CD4-positive, alpha-beta T cell treated with Interleukin-4 for 4 hours (primary cell): Measurements from ENCODE around the gene SMIM10.
"Not testable (repeated sequence)": the region's sequence is repeated elsewhere in the genome, so short reads cannot be mapped to it uniquely, and the experiment has no call there.

Experiments used
- DNase-seq: peaks from one replicate; pipeline ENCODE4 v3.0.0-alpha.2; 2020

The SMIM10 gene

GRCh38 chrX:135015523-135016245, 24.9 kb downstream of the SMIM10 start:
- no peak for DNase-seq

GRCh38 chrX:135019890-135020289, 29.1 kb downstream of the SMIM10 start:
- DNase-seq: not testable (repeated sequence)

- not testable (repeated sequence) for DNase-seq
These were observed 33.0 kb downstream of the SMIM10 start for GRCh38 chrX:135023791-135024190.

- DNase-seq: no peak
These were observed 33.7 kb downstream of the SMIM10 start for GRCh38 chrX:135024526-135024925.

- DNase-seq: not testable (repeated sequence)
These were observed 39.6 kb downstream of the SMIM10 start for GRCh38 chrX:135030207-135030963.

GRCh38 chrX:135041149-135042123, 50.6 kb downstream of the SMIM10 start:
- DNase-seq: not testable (repeated sequence)
